ENCODE results near the gene KLK11.

- no peak for TF ChIP-seq ISL1 (CRISPR knock-in tag; IDR thresholded peaks at IDR 0.05)
- TF ChIP-seq ZNF565 (CRISPR knock-in tag; conservative IDR thresholded peaks at IDR 0.05; ENCODE audit: low read depth) = no peak
- TF ChIP-seq PPARA (CRISPR knock-in tag; IDR thresholded peaks at IDR 0.05; ENCODE audit: borderline replicate concordance) = no peak
- no peak for TF ChIP-seq OSR1 (CRISPR knock-in tag; IDR thresholded peaks at IDR 0.05)
Observed at GRCh38 chr19:51000981-51001380, 25.4 kb downstream of the KLK11 start.
